ENCODE data around the gene KATNAL1. TPM values are rescaled to one million over a fixed set of nuclear protein-coding genes. Genes with fewer than 3 reads are reported as not detected.

The KATNAL1 gene
- total RNA-seq, 1 experiment from 2014 or later: 11.2 TPM

GRCh38 chr13:30301827-30302226, 5.5 kb downstream of the KATNAL1 start:
- Mint-ChIP-seq H3K27ac (no peak overlapping the region), H3K4me3 (no peak overlapping the region), H3K4me1 (peaks cover 24 to 27% of the 10 kb centered on the region in 2 experiments), H3K27me3 (ENCODE audit: low read depth) (no peaks in the 10 kb centered on the region), H3K36me3 (ENCODE audit: insufficient read depth in 1 of 3, low read depth in 3 of 3) (0 out of 7 replicates have a peak, but pooled peaks cover 0 to 5% (median 0%) of the 10 kb centered on the region in 3 experiments), H3K9me3 (no peaks in the 10 kb centered on the region)
- no peak overlapping the region for H2AFZ ChIP-seq (ENCODE audit: low read length)
- no peak overlapping the region for H4K8ac ChIP-seq (replicated peaks; ENCODE audit: insufficient read length, low read depth, low read length)
- H4K20me1 ChIP-seq (ENCODE audit: control insufficient read depth, insufficient read depth, insufficient read length): no peaks in the 10 kb centered on the region
- H2BK5ac ChIP-seq (ENCODE audit: insufficient read length, low read length): no peak overlapping the region
- H3K9ac ChIP-seq (ENCODE audit: extremely low read depth, insufficient read length, low read length): no peak overlapping the region
- H2BK15ac ChIP-seq (ENCODE audit: low read depth, low read length): no peak overlapping the region
- no peak overlapping the region for H4K91ac ChIP-seq (ENCODE audit: insufficient read length, low read depth, low read length)
- H3K56ac ChIP-seq (ENCODE audit: insufficient read length, low read depth, low read length): no peak overlapping the region
- H4K5ac ChIP-seq (ENCODE audit: insufficient read length, low read depth, low read length): no peak overlapping the region
- TF ChIP-seq CTCF (conservative IDR thresholded peaks at IDR 0.05): no peak
- no peak overlapping the region for H3T11ph ChIP-seq (ENCODE audit: low read length)
- no peak overlapping the region for H2BK120ac ChIP-seq (ENCODE audit: low read depth, low read length, poor library complexity, severe bottlenecking)
- H2BK12ac ChIP-seq (ENCODE audit: insufficient read length, low read depth, low read length): no peak overlapping the region
- WGBS (ENCODE audit: extremely low coverage, insufficient read length, low lambda C conversion rate): no CpG with 5 or more reads among the region's 5 CpGs
- no peaks in the 10 kb centered on the region; the same call in 1 of the 2 replicates for H3K79me2 ChIP-seq (ENCODE audit: insufficient read depth, low read length)
- H3K18ac ChIP-seq (ENCODE audit: insufficient read length, low read depth, low read length): no peak overlapping the region
- peaks cover 2% of the 10 kb centered on the region for H3K79me1 ChIP-seq (ENCODE audit: insufficient read depth, low read depth, low read length, poor library complexity, severe bottlenecking)
- H2AK5ac ChIP-seq (ENCODE audit: insufficient read length, low read length): no peak overlapping the region
- H3K4me1 ChIP-seq (ENCODE audit: insufficient read depth, low read length): no peaks in the 10 kb centered on the region
- no peaks in the 10 kb centered on the region for H3K27me3 ChIP-seq (ENCODE audit: insufficient read depth, low read length)
- no peak overlapping the region for H3K14ac ChIP-seq (ENCODE audit: insufficient read depth, low read length)
- no peak overlapping the region for H3K4ac ChIP-seq (ENCODE audit: low read depth, low read length)
- no peak for DNase-seq
- no peak overlapping the region for H3K27ac ChIP-seq (ENCODE audit: insufficient read length, low read depth, low read length)
- no peak overlapping the region for H3K23ac ChIP-seq (ENCODE audit: insufficient read length, low read depth, low read length)
- H3K9me3 ChIP-seq (ENCODE audit: control insufficient read depth, low read depth, low read length): no peaks in the 10 kb centered on the region
- no peak overlapping the region for H3K4me2 ChIP-seq (ENCODE audit: insufficient read depth, insufficient read length, low read length)
- H2BK20ac ChIP-seq (ENCODE audit: low read depth, low read length, poor library complexity, severe bottlenecking): no peak overlapping the region
- no peaks in the 10 kb centered on the region for H3K23me2 ChIP-seq (ENCODE audit: insufficient read length, low read depth, low read length, poor library complexity, severe bottlenecking)
